Measurements from ENCODE around the gene OR4N2.
A peak's percentile ranks its signal among the peaks of the same experiment; 100 is the strongest.
"Not testable (repeated sequence)": the region's sequence is repeated elsewhere in the genome, so short reads cannot be mapped to it uniquely, and the experiment has no call there.

Gene OR4N2, protein sequence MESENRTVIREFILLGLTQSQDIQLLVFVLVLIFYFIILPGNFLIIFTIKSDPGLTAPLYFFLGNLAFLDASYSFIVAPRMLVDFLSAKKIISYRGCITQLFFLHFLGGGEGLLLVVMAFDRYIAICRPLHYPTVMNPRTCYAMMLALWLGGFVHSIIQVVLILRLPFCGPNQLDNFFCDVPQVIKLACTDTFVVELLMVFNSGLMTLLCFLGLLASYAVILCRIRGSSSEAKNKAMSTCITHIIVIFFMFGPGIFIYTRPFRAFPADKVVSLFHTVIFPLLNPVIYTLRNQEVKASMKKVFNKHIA

DNA sequence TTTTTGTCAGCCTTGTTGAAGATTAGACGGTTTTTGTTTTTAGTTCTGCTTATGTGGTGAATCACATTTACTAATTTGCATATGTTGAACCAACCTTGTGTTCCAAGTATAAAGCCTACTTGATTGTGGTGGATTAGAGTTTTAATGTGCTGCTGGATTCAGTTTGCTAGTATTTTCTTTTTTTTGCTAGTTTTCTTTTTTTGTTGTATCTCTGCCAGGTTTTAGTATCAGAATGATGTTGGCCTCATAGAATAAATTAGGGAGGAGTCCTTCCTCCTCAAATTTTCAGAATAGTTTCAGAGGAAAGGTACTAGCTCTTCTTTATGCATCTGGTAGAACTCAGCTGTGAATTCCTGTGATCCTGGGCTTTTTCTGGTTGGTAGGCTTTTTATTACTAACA, at the start of gene OR4N2:
Gene OR4N2, plus strand, starts transcription at position 301 of the 400 bp plus-strand sequence. CDS start 23,679 bp downstream, outside the sequence.
- FAIRE-seq; DNase-seq (ENCODE audit: low spot score): not testable (repeated sequence)

DNA sequence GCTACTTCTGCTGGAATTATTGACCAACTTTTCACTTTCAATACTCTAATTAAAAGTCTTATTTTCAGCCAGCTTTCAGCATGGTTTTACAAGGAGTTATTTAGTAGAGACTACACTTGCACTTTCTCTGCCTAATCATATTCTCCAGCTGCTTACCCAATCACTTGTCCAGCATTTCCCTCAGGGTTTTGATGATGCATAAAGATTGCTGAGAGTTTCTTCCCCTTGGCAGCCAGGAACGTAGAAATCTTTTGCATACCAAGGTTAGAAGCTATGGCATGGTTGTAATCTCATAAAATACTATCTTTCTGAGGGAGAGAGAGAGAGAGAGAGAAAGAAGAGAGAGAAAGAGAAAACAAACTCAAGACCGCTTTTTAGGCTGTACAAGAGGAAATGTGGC, 49.4 kb upstream of the OR4N2 start:
- DNase-seq (ENCODE audit: low spot score) (no peak), FAIRE-seq (no peak)

DNA sequence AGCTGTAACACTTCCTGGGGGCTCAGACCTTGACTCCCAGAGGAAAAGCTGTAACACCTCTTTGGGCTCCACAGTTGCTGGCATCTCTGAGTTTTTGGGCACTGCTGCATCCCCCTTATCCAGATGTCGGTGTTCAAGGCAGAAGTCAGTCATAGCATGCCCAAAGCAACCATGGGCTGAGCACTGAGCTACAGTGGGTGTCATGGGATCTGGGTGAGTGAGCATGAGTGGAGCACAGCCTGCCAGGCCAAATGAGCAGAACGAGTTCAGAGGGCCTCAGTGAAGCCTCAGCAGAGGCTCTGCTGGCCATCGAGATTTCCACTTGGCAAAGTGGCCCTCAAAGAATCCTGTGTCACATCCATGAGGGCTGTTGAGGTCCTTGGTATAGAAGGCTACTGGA, 32.1 kb upstream of the OR4N2 start:
- not testable (repeated sequence) for FAIRE-seq; DNase-seq (ENCODE audit: low spot score)

DNA sequence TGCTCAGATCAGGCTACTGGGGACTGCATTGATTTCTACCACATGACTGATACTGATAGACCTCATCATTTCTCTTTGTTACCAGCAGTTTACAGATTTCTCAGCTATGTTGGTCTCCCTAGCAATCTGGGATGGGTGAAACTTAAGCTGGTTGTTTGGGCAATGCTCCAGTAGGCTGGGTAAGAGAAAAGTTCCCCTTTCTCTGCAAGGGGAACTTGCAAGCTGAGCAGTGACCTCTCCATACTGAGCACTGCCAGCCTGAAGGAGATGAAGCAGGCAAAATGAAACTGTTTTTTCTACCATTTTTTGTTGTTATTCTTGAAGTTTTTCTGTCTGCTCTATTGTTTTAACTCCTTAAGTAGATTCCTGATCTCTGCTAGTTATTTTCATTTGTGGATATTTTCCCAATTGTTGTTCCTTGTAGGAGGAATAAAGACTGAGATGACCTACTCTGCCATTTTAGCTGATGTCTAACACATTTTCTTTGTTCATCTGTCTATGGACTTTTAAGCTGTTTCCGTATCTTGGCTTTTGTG, 31.6 kb upstream of the OR4N2 start:
- DNase-seq (ENCODE audit: low spot score) (no peak), FAIRE-seq (peak; percentile 13)

DNA sequence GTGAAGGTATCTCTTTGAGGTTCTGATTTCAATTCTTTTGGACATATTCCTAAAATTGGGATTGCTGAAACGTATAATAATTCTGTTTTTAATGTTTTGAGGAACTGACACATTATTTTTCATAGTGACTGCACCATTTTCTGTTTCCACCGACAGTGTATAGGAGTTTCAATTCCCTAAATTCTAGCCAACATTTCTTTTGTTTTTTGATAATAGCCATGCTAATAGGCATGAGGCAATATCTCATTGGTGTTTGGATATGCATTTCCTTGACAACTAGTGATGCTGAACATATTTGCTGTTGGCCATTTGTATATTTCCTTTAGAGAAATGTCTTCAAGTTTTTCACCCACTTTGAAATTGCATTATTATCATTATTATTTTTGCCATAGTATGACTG, 31.1 kb upstream of the OR4N2 start:
- DNase-seq (ENCODE audit: low spot score); FAIRE-seq: not testable (repeated sequence)

DNA sequence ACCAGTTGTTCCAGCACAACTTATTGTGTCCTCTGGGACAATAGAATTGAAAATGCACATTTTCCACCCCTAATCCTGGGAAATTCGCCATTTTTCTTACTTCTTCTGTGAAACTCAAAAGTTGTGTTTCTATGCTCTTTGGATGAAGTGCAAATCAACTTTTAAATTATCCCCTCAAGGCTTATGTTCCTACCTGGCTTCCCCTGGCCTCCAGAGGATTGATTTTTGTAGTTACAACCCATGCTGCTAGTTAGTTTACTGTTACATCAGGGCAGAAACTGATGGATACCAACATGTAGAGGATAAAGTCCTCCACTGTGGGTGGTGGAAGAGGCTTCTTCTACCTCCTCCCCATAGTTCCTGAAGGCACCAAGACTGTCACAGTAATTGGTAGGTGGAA, 30.4 kb upstream of the OR4N2 start, which contains the start of gene OR4M1:
Gene OR4M1, plus strand, starts transcription at position 301 of the 400 bp plus-strand sequence. CDS start 6,819 bp downstream, outside the sequence.
- peak; percentile 5 for FAIRE-seq

DNA sequence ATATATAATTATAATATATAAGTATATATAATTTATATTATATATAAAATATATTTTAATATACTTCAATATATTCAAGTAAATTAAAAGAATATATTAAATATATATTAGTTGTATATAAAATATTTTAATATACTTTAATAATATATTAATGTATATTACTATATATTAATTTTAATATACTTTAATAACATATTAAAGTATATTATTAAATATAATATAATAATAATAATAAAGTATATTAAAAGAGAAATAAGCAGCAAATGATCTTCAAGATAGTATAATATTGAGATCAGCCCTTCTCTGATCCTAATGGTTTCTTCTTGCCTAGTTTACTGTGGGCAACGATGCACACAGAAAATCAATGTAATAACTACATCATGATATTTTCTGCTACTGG, 28.0 kb upstream of the OR4N2 start:
- FAIRE-seq (no peak), DNase-seq (ENCODE audit: low spot score) (no peak)

More for the DNA sequence above, 30.4 kb upstream of the OR4N2 start, which contains the start of gene OR4M1:
- not testable (repeated sequence) for DNase-seq (ENCODE audit: low spot score)

DNA sequence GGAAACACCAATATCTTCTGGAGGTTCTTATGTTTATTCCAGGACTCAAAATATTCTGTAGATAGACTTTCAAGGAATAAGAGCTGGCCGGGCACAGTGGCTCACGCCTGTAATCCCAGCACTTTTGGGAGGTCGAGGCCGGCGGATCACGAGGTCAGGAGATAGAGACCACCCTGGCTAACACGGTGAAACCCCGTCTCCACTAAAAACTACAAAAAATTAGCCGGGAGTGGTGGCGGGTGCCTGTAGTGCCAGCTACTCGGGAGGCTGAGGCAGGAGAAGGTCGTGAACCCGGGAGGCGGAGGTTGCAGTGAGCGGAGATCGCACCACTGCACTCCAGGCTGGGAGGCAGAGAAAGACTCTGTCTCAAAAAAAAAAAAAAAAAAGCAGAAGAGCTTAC, 17.7 kb upstream of the OR4N2 start:
- FAIRE-seq = not testable (repeated sequence)

DNA sequence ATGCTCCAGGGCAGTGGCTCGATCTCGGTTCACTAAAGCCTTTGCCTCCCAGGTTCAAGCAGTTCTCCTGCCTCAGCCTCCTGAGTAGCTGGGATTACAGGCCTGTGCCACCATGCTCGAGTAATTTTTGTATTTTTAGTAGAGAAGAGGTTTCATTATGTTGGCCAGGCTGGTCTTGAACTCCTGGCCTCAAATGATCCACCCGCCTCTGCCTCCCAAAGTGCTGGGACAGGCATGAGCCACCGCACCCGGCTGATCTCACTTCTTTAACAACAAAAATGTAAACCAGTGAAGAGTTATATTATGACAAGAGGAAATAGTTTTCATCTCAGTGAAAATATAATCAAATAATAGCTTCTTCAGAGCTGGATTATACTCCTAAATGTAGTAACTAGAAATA, 16.3 kb upstream of the OR4N2 start:
- FAIRE-seq; DNase-seq (ENCODE audit: low spot score): not testable (repeated sequence)

More for the DNA sequence above, 17.7 kb upstream of the OR4N2 start:
- not testable (repeated sequence) for DNase-seq (ENCODE audit: low spot score)

DNA sequence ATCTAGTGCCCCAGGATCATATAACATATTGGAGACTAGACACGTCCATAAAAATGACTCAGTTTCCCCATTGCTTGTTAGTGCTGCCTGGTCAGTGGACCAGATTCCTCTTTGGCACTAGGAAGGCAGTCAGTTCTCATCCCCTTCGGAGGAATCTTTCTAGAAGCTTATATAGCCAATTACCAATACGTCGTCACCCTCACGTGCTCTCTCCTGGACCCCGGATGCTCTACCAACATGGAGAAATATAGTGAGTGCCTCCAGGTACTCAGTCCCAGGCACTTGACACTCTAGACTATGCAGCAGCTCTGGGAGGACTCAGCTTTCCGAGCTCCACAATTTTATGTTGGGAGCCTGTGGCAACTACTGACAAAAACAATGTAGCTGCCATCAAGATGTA, 15.4 kb upstream of the OR4N2 start:
- DNase-seq (ENCODE audit: low spot score); FAIRE-seq: not testable (repeated sequence)

DNA sequence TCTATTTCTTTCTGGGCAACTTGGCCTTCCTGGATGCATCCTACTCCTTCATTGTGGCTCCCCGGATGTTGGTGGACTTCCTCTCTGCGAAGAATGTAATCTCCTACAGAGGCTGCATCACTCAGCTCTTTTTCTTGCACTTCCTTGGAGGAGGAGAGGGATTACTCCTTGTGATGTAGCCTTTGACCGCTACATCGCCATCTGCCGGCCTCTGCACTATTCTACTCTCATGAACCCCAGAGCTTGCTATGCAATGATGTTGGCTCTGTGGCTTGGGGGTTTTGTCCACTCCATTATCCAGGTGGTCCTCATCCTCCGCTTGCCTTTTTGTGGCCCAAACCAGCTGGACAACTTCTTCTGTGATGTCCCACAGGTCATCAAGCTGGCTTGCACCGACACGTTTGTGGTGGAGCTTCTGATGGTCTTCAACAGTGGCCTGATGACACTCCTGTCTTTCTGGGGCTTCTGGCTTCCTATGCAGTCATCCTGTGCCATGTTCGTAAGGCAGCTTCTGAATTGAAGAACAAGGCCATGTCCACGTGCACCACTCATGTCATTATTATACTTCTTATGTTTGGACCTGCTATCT, 7.0 kb upstream of the OR4N2 start:
- DNase-seq (ENCODE audit: low spot score); FAIRE-seq: not testable (repeated sequence)

DNA sequence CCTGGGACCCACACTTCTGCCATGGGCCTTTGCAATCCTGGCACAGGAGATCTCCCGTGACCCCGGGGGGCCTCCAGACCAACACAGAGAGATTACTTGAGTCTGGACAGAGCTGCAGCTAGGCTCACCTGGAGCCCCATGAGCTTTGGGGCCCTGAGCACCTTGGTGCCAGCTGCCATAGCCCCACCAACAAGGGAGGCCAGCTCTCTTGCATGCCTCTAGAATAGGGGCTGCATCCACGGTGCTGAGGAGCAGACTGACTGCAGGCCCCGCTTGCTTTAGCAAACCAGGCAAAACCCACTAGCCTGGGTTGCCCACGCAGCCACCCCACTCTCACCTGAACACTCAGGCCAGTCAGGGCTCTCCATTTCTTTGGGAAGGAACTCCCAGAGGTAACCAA, 3.7 kb upstream of the OR4N2 start:
- FAIRE-seq = peak; percentile 74

DNA sequence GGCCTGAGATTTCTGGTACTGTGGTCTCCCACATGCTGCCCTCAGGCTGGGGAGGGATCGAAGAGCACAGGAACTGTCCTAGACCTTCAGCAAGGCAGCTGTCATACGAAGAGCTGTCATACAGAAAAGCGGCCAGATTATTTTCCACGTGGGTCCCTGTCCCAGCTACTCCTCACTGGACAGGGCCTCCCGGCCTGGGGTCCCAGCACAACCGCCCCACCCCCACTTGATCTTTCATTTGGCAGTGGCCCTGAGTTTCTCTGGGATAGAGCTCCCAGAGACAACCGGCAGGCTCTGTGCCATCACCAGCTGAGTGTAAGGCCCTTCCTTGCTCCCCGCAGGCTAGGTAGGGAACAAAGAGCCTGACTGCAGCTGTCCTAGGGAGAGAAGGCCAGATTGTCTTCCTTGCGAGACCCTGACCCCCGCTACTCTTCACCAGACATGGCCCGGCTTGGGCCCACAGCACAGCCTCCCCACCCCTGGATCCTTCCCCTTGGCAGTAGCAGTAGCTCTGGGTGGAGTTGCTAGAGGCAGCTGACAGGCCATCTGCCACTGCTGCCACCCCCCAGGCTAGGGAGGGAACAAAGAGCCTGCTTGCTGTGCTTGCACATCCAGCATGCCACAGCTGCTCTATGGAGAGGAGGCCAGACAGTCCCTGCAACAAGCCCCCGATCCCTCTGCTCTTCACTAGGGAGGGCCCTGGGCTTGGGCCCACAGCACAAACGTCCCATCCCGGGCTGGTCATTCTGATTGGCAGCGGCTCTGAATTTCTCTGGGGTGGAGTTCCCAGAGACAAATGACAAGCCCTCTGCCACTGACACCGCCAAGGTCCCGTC, 3.1 kb upstream of the OR4N2 start:
- FAIRE-seq (peak; percentile 55), DNase-seq (ENCODE audit: low spot score) (no peak)

More for the DNA sequence above, 3.7 kb upstream of the OR4N2 start:
- DNase-seq (ENCODE audit: low spot score) = no peak

DNA sequence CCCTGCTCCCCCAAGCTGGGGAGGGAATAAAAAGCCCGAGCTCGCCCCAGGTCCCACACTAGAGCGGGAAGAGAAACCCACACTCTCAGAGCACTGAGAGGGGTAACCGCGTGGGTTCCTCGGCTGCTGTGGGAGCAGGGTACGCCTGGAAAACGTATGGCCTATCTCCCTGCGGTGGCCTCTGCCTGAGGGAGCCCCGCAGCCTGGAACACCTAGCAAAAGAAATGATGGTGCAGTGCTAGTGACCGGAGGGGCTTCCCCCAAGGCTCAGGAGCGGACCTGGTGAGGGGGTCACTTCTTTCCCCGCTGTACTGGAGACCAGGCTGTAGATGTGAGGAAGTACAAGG, 2.5 kb upstream of the OR4N2 start:
- DNase-seq (ENCODE audit: low spot score) (no peak), FAIRE-seq (peak; percentile 82)

DNA sequence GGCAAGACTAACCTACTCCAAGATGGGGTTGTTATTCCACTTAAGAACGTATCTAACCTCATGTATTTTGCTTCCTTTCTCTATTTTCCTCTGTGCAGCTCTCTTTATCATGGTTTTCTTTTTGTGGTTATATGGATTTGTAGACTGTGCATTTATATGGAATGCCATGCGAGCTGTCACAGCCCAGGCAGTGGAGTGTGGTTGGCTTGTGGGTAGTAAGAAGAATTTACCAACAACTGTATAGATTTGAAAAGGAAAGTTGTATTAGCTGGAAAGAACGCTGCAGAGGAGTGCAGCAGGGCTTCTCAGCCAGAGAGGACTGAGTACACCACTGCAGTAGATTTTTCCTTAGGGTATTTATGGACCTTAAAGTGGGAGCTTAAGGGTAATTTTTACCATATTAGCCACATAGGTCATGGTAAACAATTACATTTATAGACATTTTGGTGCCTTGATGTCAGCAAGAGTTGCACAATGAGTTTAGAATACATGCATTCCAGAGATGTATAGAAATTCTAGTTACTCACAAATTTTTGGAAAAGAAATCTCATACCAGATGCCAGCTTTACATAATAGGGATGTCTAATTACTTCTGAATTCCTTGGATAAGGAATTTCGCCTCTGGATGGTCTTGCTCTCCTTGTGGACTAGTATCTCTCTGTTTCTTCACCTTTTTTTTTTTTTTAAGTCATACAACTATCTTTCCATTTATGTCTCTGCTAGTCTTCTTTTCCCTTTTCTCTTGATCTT, 9.8 kb downstream of the OR4N2 start:
- not testable (repeated sequence) for FAIRE-seq

DNA sequence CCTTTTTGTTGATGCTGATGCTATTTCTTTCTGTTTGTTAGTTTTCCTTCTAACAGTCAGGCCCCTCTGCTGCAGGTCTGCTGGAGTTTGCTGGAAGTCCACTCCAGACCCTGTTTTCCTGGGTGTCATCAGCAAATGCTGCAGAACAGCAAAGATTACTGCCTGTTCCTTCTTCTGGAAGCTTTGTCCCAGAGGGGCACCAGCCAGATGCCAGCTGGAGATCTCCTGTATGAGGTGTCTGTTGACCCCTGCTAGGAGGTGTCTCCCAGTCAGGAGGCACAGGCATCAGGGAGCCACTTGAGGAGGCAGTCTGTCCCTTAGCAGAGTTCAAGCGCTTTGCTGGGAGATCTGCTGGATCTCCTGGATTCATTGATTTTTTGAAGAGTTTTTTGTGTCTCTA, 16.3 kb downstream of the OR4N2 start:
- DNase-seq (ENCODE audit: low spot score); FAIRE-seq: not testable (repeated sequence)

More for the DNA sequence above, 9.8 kb downstream of the OR4N2 start:
- DNase-seq (ENCODE audit: low spot score) = not testable (repeated sequence)

DNA sequence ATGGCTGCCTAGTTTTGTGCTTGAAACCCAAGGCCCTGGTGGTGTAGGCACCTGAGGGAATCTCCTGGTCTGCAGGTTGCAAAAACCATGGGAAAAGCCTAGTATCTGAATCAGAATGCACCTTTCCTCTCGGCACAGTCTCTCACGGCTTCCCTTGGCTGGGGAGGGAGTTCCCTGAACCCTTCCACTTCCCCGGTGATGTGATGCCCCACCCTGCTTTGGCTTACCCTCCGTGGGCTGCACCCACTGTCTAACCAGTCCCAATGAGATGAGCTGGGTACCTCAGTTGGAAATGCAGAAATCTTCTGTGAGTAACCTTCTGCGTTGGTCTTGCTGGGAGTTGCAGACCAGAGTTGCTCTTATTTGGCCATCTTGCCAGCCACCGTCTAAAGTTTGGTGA, 17.4 kb downstream of the OR4N2 start:
- FAIRE-seq; DNase-seq (ENCODE audit: low spot score): not testable (repeated sequence)

DNA sequence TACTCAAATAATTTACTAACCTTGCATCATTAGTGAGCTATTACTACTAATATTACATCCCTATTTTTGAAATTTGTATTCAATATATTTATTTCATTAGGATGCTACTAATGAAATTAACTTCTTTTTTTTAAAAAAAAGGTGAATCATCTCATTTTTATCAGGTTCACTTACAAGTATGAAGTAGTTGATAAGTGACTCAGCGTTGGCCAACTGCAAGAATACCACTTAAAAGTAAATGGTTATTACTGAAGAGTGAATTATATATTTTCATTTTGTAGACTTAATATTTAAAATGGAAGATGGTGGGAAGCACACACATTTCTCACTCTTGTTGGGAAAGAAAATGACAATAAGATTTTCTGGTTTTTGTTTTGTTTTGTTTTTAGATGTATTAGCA, 19.6 kb downstream of the OR4N2 start:
- no peak for FAIRE-seq

DNA sequence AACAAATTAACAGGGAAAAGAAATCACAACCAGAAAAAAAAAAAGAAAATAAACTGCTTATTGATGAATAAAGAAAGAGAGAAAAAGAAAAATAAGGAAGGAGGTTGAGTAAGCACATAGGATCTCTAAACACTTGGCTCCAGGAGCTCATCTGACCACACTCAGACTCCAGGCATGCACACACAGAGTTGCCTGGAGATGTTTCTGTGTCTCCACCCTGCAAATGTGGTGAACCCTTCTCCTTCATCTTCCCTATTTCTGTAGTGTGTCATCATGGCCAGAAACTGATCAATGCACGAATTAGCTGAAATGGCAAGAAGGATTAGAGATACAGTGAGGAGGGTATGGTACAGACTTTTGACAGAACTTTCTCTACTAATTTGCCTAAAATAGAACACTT, 20.2 kb downstream of the OR4N2 start:
- FAIRE-seq (peak; percentile 87), DNase-seq (ENCODE audit: low spot score) (peak; percentile 60)

More for the DNA sequence above, 19.6 kb downstream of the OR4N2 start:
- no peak for DNase-seq (ENCODE audit: low spot score)

DNA sequence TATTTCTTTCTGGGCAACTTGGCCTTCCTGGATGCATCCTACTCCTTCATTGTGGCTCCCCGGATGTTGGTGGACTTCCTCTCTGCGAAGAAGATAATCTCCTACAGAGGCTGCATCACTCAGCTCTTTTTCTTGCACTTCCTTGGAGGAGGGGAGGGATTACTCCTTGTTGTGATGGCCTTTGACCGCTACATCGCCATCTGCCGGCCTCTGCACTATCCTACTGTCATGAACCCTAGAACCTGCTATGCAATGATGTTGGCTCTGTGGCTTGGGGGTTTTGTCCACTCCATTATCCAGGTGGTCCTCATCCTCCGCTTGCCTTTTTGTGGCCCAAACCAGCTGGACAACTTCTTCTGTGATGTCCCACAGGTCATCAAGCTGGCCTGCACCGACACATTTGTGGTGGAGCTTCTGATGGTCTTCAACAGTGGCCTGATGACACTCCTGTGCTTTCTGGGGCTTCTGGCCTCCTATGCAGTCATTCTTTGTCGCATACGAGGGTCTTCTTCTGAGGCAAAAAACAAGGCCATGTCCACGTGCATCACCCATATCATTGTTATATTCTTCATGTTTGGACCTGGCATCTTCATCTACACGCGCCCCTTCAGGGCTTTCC, 24.2 kb downstream of the OR4N2 start:
- FAIRE-seq = peak; percentile 65
- not testable (repeated sequence) for DNase-seq (ENCODE audit: low spot score)

Data from urothelium cell line (cell line).